Kidney (tissue), 14 donors: ENCODE results near the gene SYPL1. TPM values are rescaled to one million over a fixed set of nuclear protein-coding genes. Genes with fewer than 3 reads are reported as not detected.
A peak's percentile ranks its signal among the peaks of the same experiment; 100 is the strongest.

Experiments used
- DNase-seq, 5 donors: peaks; one replicate each; pipeline ENCODE4 v3.0.0-alpha.2; 2013 to 2020
- FAIRE-seq: peaks from 2 replicates; lab custom pipeline; 2012; peaks lifted over from hg19 to GRCh38; lab: Jason Lieb, UNC
- H3K27ac ChIP-seq, 2 donors: one replicate each; pipeline ENCODE4 v1.7.0; 2013; ENCODE audit warnings: low read depth in 2 of 2, low read length in 2 of 2, inconsistent platforms in 1 of 2
- H3K27me3 ChIP-seq: one replicate; pipeline ENCODE4 v1.7.1; 2013; ENCODE audit warnings: low read length, inconsistent platforms; ENCODE audit not compliant: control insufficient read depth, insufficient read depth
- H3K36me3 ChIP-seq, 3 donors: one replicate each; pipeline versions ENCODE4 v1.7.0 to v1.7.1; 2013; ENCODE audit warnings: low read length in 3 of 3, control low read depth in 1 of 3, inconsistent platforms in 1 of 3; ENCODE audit not compliant: insufficient read depth in 3 of 3, control insufficient read depth in 2 of 3
- H3K4me1 ChIP-seq, 3 donors: one replicate each; pipeline versions ENCODE4 v1.7.0 to v1.7.1; 2013; ENCODE audit warnings: low read length in 3 of 3, inconsistent platforms in 1 of 3, low read depth in 1 of 3; ENCODE audit not compliant: control insufficient read depth in 2 of 3, insufficient read depth in 2 of 3
- H3K4me3 ChIP-seq, 3 donors: one replicate each; pipeline versions ENCODE4 v1.7.0 to v1.8.1; 2013; ENCODE audit warnings: low read length in 3 of 3, control low read depth in 1 of 3, inconsistent platforms in 1 of 3
- H3K9ac ChIP-seq, 3 donors: one replicate each; pipeline versions ENCODE4 v1.7.0 to v1.7.1; 2013; ENCODE audit warnings: low read length in 3 of 3, control low read depth in 1 of 3, inconsistent platforms in 1 of 3
- H3K9me3 ChIP-seq, 3 donors: one replicate each; pipeline versions ENCODE4 v1.7.0 to v1.7.1; 2013; ENCODE audit warnings: low read length in 3 of 3, control low read depth in 1 of 3, inconsistent platforms in 1 of 3; ENCODE audit not compliant: control insufficient read depth in 2 of 3, insufficient read depth in 1 of 3
- intact Hi-C: fragments of 100-400 bp; cut with DNase I; formaldehyde crosslinking; loops from one replicate; pipeline ENCODE4 v1.11.1; 2022
- polyA plus RNA-seq: library from polyadenylated mRNA; stranded (reverse); fragments of 350-450 nt; fragmentation: Illumina TruSeq; extraction: RNeasy Lipid Tissue Mini Kit (QIAGEN cat#74804); gene quantifications from one replicate; pipeline ENCODE4 v1.2.3, GENCODE V29; 2014; ENCODE audit warnings: low read depth, low replicate concordance; ENCODE audit not compliant: insufficient read depth
- total RNA-seq: library from RNA; stranded (reverse); fragmentation: NEBNext Ultra II Directional; extraction: Animal tissue kit (Norgen Biotek cat#: 25700); gene quantifications from one replicate; pipeline ENCODE4 v1.2.1, GENCODE V29; 2021
- TF ChIP-seq, protein P1 (sequence below): IDR thresholded peaks from 3 replicates; pipeline ENCODE4 v1.5.1; 2012; ENCODE audit warnings: mild to moderate bottlenecking, moderate library complexity, borderline replicate concordance; ENCODE audit not compliant: insufficient read depth; ENCODE audit errors: extremely low read depth
- donor health status: control.
- donor health status: control.
- donor health status: control.
- donor health status: control.
- donor health status: control.
- donor health status: DM: yes; HTN: yes; CAD: no.
- donor health status: Normal renal cell carcinoma (clear cell type).

SYPL1 gene
- total and polyA plus RNA-seq, 2 donors from 2014 or later, result 90.8 to 111 TPM

DNA sequence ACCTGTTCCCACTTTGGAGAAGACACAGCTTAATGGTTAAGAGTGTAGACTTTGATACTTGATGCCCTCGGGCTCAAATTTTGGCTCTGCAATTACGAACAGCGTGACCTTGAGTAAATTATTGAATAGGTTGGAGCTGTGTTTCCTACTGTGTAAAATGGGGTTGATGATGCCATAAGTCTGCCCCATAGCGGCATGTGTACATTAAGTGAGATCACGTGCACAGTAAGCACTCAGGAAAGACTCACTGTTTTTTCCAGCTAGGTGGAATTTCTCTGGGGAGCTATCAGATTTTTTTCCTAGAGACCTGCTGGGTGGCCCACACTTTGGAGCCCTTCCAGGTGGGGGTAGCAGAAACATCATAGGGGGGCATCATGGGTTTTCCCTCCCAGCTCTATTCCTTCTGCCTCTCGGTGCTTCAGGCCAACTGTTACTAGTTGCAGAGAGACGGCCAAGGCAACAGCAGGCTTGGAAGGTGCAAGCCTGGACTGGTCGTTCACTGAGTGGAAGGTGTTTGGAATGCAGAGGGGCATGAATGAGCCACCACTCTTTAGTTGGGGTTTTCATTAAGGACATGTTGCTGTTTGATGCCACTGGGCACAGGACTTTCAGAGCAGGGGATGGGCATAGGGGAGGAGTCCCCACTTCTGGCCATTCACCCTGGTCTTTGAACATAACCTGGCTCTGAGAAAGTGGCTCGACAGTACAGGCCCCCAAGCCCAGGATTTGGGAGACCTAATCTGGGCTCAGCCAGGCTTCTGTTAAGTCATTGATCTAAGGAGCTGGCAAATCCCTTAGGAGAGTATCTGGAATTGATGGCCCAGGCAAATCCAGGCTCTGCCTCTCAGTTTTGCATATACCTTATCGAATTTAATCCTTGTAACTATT lies 64.0 kb downstream of the SYPL1 start:
- Histone ChIP-seq H3K36me3 (no peaks in the 10 kb centered on the region), H3K9me3 (no peaks in the 10 kb centered on the region), H3K4me1 (peaks cover 4 to 30% (median 26%) of the 10 kb centered on the region in 3 donors), H3K4me3 (peak overlapping the region in 1 of 3 donors; percentile 2), H3K27ac (peak overlapping the region; percentile 43 to 47), H3K9ac (peak overlapping the region in 1 of 3 donors; percentile 4), H3K27me3 (no peaks in the 10 kb centered on the region)
- TF ChIP-seq, protein P1, sequence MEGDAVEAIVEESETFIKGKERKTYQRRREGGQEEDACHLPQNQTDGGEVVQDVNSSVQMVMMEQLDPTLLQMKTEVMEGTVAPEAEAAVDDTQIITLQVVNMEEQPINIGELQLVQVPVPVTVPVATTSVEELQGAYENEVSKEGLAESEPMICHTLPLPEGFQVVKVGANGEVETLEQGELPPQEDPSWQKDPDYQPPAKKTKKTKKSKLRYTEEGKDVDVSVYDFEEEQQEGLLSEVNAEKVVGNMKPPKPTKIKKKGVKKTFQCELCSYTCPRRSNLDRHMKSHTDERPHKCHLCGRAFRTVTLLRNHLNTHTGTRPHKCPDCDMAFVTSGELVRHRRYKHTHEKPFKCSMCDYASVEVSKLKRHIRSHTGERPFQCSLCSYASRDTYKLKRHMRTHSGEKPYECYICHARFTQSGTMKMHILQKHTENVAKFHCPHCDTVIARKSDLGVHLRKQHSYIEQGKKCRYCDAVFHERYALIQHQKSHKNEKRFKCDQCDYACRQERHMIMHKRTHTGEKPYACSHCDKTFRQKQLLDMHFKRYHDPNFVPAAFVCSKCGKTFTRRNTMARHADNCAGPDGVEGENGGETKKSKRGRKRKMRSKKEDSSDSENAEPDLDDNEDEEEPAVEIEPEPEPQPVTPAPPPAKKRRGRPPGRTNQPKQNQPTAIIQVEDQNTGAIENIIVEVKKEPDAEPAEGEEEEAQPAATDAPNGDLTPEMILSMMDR, result no peak
- peak in 1 of 5 donors; percentile 40 for DNase-seq
- FAIRE-seq, result no peak
- intact Hi-C loops, result no loop called here

DNA sequence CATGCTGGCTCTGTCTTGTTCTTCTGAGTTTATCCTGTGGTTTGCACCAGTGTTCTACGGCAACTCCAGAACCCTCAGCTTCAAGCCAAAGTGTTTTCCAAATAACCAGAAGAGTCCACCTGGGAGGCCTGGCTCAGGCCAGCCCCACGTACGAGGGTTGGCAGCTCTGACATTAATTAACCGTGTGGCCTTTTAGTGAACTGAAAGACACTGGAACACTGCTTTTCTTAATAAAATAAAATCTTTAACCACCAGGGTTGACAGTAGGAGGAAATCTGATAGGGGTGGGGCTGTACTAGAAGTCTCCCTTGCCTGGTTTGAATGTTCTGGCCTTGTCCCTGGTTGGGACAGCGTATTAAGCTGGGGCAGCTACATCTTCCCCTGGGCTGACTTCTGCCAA lies 64.9 kb downstream of the SYPL1 start:
- TF ChIP-seq, protein P1, result no peak
- FAIRE-seq, result no peak

DNA sequence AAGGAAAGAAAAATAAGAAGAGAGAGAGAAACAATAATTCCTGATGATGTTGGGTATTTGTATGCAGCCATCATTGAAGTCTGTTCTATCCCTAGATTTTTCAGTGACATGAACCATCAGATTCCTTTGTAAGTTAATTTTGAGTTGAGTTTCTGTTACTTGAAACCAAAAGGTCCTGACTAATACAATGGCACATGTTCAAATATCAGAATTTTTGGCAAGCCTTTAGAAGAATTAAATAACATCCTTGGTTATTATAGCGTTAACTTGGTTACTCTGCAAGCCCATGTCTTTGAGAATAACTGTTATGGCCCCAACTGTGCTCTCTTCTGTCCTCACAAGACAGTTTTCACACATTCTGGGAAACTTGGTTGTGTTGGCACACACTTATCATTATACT lies 66.5 kb downstream of the SYPL1 start:
- no peak overlapping the region for H3K9ac ChIP-seq
- no peak overlapping the region for H3K27ac ChIP-seq
- FAIRE-seq, result no peak
- intact Hi-C loops, result no loop called here
- no peaks in the 10 kb centered on the region for H3K27me3 ChIP-seq
- H3K36me3 ChIP-seq, result no peaks in the 10 kb centered on the region
- no peaks in the 10 kb centered on the region for H3K9me3 ChIP-seq
- TF ChIP-seq, protein P1, result no peak
- H3K4me3 ChIP-seq, result no peak overlapping the region
- no peak for DNase-seq
- H3K4me1 ChIP-seq, result peaks cover 4 to 30% (median 27%) of the 10 kb centered on the region in 3 donors

More for the DNA sequence above, 64.9 kb downstream of the SYPL1 start:
- Histone ChIP-seq H3K27ac (peak overlapping the region; percentile 54 to 68), H3K9ac (no peak overlapping the region), H3K36me3 (no peaks in the 10 kb centered on the region), H3K4me3 (peak overlapping the region in 1 of 3 donors; percentile 2), H3K9me3 (no peaks in the 10 kb centered on the region), H3K27me3 (no peaks in the 10 kb centered on the region), H3K4me1 (peaks cover 4 to 30% (median 28%) of the 10 kb centered on the region in 3 donors)
- peak in 1 of 5 donors; percentile 58 for DNase-seq
- intact Hi-C loops, result no loop called here
